ENCODE data around the gene TNFSF13B.

GRCh38 chr13:108267347-108267746 lies 2.2 kb upstream of the TNFSF13B start:
- TF ChIP-seq POLR2A (IDR thresholded peaks at IDR 0.05) (no peak), CTCF (IDR thresholded peaks at IDR 0.05) (no peak)

Measured in body of pancreas (tissue), 4 donors.